Tibial artery (tissue), 4 donors: ENCODE measurements around the gene ACTN1.

Experiments
- DNase-seq, 2 donors: peaks; one replicate each; pipeline ENCODE4 v3.0.0-alpha.2; 2019
- H3K27ac ChIP-seq, 2 donors: fragments of 200-600 bp; sonication (generic) in 1 of 2; 1 replicate in 1 of 2; 2 replicates in 1 of 2; pipeline ENCODE4 v1.5.1; 2018 to 2019; ENCODE audit warnings: mild to moderate bottlenecking in 1 of 2
- H3K27me3 ChIP-seq, 2 donors: fragments of 200-600 bp; sonication (generic) in 1 of 2; one replicate each; pipeline versions ENCODE4 v1.5.1 to v1.6.0; 2016 to 2019
- H3K36me3 ChIP-seq, 3 donors: fragments of 200-600 bp; sonication (generic) in 2 of 3; one replicate each; pipeline ENCODE4 v1.5.1; 2016 to 2019; ENCODE audit warnings: mild to moderate bottlenecking in 2 of 3
- H3K4me1 ChIP-seq, 4 donors: fragments of 200-600 bp; sonication (generic) in 2 of 4; 1 replicate in 3 of 4; 2 replicates in 1 of 4; pipeline ENCODE4 v1.5.1; 2016 to 2019
- H3K4me3 ChIP-seq, 2 donors: fragments of 200-600 bp; sonication (generic) in 1 of 2; 1 replicate in 1 of 2; 2 replicates in 1 of 2; pipeline ENCODE4 v1.5.1; 2018 to 2019; ENCODE audit warnings: mild to moderate bottlenecking in 2 of 2
- H3K9me3 ChIP-seq, 3 donors: fragments of 200-600 bp; sonication (generic) in 1 of 3; one replicate each; pipeline ENCODE4 v1.5.1; 2016 to 2019
- intact Hi-C: fragments of 100-400 bp; cut with DNase I; formaldehyde crosslinking; loops from one replicate; pipeline ENCODE4 v1.15.0; 2023; ENCODE audit warnings: low total_unique reads
- TF ChIP-seq, protein P1 (sequence below), 2 experiments: fragments of 200-600 bp in 1 of 2; fragments of 450-650 bp in 1 of 2; IDR thresholded peaks; one replicate each; pipeline ENCODE4 v1.5.1; 2017 to 2019; ENCODE audit warnings: antibody characterized with exemption in 2 of 2, mild to moderate bottlenecking in 1 of 2, moderate library complexity in 1 of 2

Gene ACTN1

DNA sequence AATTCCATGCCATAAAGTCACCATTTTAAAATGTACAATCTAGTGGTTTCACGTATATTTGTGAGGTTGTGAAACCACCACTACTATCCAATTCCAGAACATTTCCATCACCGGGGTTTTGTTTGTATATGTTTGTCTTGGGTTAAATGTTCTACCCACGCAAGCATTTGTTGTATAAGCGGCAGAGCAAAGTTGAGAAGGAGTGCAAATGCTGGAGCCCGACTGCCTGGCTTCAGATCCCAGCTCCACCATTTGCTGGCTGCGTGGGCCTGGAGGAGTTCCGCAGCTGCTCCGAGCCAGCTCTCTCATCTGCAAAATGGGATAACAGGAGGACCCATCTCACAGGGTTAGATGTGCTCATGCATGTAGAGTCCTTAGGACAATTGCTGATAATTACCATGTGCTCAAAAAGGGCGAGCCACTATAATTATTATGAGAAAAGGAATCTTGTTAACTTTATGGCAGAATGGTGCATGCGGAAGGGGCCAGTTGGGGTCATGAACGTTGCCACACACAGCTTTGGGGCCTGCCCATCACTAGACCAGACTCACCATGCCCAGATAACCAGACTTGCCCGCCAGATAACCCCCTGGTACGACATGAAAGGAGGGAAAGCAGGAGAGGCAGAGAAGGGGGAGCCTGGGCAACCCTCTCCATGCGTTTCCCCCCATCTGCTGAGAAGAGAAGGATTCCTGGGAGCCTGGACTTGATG, 6.4 kb downstream of the ACTN1 start:
- Histone ChIP-seq H3K27me3 (no peaks in the 10 kb centered on the region), H3K9me3 (no peaks in the 10 kb centered on the region), H3K36me3 (peaks cover 18 to 35% (median 26%) of the 10 kb centered on the region in 3 donors), H3K4me3 (peak overlapping the region in 1 of 2 donors; percentile 68), H3K4me1 (peaks cover 4 to 96% (median 89%) of the 10 kb centered on the region in 4 donors), H3K27ac (peak overlapping the region; percentile 97 to 100)
- intact Hi-C loops, result no loop called here
- TF ChIP-seq, protein P1, sequence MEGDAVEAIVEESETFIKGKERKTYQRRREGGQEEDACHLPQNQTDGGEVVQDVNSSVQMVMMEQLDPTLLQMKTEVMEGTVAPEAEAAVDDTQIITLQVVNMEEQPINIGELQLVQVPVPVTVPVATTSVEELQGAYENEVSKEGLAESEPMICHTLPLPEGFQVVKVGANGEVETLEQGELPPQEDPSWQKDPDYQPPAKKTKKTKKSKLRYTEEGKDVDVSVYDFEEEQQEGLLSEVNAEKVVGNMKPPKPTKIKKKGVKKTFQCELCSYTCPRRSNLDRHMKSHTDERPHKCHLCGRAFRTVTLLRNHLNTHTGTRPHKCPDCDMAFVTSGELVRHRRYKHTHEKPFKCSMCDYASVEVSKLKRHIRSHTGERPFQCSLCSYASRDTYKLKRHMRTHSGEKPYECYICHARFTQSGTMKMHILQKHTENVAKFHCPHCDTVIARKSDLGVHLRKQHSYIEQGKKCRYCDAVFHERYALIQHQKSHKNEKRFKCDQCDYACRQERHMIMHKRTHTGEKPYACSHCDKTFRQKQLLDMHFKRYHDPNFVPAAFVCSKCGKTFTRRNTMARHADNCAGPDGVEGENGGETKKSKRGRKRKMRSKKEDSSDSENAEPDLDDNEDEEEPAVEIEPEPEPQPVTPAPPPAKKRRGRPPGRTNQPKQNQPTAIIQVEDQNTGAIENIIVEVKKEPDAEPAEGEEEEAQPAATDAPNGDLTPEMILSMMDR (IDR thresholded peaks at IDR 0.05), result no peak
- no peak for DNase-seq

GRCh38 chr14:68971411-68972035, 7.6 kb downstream of the ACTN1 start:
- Histone ChIP-seq H3K4me1 (peaks cover 4 to 100% (median 94%) of the 10 kb centered on the region in 4 donors), H3K4me3 (peak overlapping the region in 1 of 2 donors; percentile 11), H3K27ac (peak overlapping the region; percentile 97 to 100), H3K36me3 (peaks cover 18 to 35% (median 26%) of the 10 kb centered on the region in 3 donors), H3K9me3 (no peaks in the 10 kb centered on the region), H3K27me3 (no peaks in the 10 kb centered on the region)
- intact Hi-C loops, result no loop called here
- TF ChIP-seq, protein P1 (IDR thresholded peaks at IDR 0.05), result no peak
- no peak for DNase-seq

DNA sequence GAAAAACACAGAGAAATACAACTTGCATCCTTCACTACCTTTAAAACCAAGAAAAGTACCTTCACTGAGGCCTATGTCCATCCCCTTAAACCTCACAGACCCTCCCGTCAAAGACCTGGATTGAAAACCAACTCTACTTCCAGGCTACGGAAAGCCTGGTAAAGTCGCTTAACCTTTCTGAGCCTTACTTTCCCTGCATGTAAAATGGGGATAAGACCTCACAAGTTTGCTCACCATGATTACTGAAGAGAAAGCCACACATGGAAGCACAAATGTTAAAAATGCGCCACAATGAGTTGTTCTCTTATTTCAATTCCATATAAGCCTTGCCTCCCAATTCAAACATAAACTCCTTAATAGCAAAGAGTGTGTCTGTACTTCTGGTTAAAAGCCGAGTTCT, 8.4 kb downstream of the ACTN1 start:
- peaks cover 4 to 100% (median 97%) of the 10 kb centered on the region in 4 donors for H3K4me1 ChIP-seq
- peak overlapping the region in 1 of 2 donors; percentile 16 for H3K4me3 ChIP-seq
- TF ChIP-seq, protein P1 (IDR thresholded peaks at IDR 0.05), result no peak
- no peaks in the 10 kb centered on the region for H3K27me3 ChIP-seq
- H3K9me3 ChIP-seq, result no peaks in the 10 kb centered on the region
- peaks cover 18 to 35% (median 26%) of the 10 kb centered on the region in 3 donors for H3K36me3 ChIP-seq
- intact Hi-C loops, result no loop called here
- peak overlapping the region; percentile 97 to 100 for H3K27ac ChIP-seq
- DNase-seq, result no peak

DNA sequence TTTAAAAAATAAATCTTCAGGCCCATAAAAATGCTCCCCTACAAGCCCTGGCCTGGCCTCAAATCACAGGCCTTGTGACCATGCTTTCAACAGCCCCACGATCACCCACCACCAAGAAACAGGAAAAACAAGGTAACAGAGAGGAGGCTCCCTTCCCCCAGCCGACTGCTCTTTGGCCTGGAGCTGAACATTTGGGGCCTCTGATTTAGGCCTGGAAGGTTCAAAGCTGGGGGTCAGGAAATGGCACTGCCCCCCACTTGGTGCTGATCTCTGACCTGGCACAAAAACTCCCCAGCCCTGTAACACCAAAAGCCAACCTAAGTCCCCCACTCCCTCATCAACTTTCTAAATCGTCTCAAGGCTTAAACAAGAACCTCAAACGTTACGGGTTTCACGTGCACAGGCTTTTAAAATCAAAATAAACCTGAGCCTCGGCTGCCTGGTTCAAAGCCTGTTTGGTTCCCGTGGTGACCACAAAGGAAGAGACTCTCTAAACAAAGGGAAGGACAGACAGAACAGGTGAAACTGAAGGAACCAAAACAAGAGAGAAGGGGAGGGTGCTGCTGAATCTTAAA, 9.0 kb downstream of the ACTN1 start:
- H3K27ac ChIP-seq, result peak overlapping the region; percentile 97 to 100
- H3K4me3 ChIP-seq, result peak overlapping the region; percentile 7 to 16
- intact Hi-C loops, result no loop called here
- DNase-seq, result peak in 1 of 2 donors; percentile 17
- TF ChIP-seq, protein P1 (IDR thresholded peaks at IDR 0.05), result no peak
- H3K36me3 ChIP-seq, result peaks cover 18 to 34% (median 26%) of the 10 kb centered on the region in 3 donors
- no peaks in the 10 kb centered on the region for H3K27me3 ChIP-seq
- no peaks in the 10 kb centered on the region for H3K9me3 ChIP-seq
- peaks cover 4 to 100% (median 98%) of the 10 kb centered on the region in 4 donors for H3K4me1 ChIP-seq

- intact Hi-C loops, result no loop called here
- peaks cover 18 to 27% (median 26%) of the 10 kb centered on the region in 3 donors for H3K36me3 ChIP-seq
- H3K4me1 ChIP-seq, result peaks cover 4 to 100% (median 97%) of the 10 kb centered on the region in 4 donors
- no peak for DNase-seq
- H3K27me3 ChIP-seq, result no peaks in the 10 kb centered on the region
- TF ChIP-seq, protein P1 (IDR thresholded peaks at IDR 0.05), result no peak
- peak overlapping the region; percentile 97 to 100 for H3K27ac ChIP-seq
- H3K9me3 ChIP-seq, result no peaks in the 10 kb centered on the region
- H3K4me3 ChIP-seq, result peak overlapping the region; percentile 7 to 30
Measured at GRCh38 chr14:68969278-68970033, 9.6 kb downstream of the ACTN1 start.
